HepG2 (cell line): ENCODE measurements around the gene CACNA1G. TPM values are rescaled to one million over a fixed set of nuclear protein-coding genes. Genes with fewer than 3 reads are reported as not detected.

Source experiments
- GFI1 ChIP-seq: sonication (generic); formaldehyde crosslinking; IDR thresholded peaks from 2 replicates; pipeline ENCODE4 v1.5.0; 2020; ENCODE audit warnings: missing genetic modification reagents, mild to moderate bottlenecking, borderline replicate concordance
- HNRNPUL1 ChIP-seq: fragments of 200-400 bp; formaldehyde crosslinking; IDR thresholded peaks from 2 replicates; pipeline ENCODE4 v1.6.1; 2017; ENCODE audit warnings: low read depth, mild to moderate bottlenecking, low read length, moderate library complexity
- HOXA3 ChIP-seq: sonication (generic); formaldehyde crosslinking; IDR thresholded peaks from 2 replicates; pipeline ENCODE4 v1.5.0; 2020; ENCODE audit warnings: missing genetic modification reagents
- KLF11 ChIP-seq: IDR thresholded peaks from 2 replicates; pipeline ENCODE4 v1.6.1; 2016; ENCODE audit warnings: missing compliant biosample characterization
- MTA1 ChIP-seq: sonication (generic); formaldehyde crosslinking; IDR thresholded peaks from 2 replicates; pipeline ENCODE4 v1.4.0; 2020; ENCODE audit warnings: missing genetic modification reagents, mild to moderate bottlenecking, borderline replicate concordance
- NFIB ChIP-seq: sonication (generic); formaldehyde crosslinking; IDR thresholded peaks from 2 replicates; pipeline ENCODE4 v1.9.0; 2021; ENCODE audit warnings: missing genetic modification reagents, mild to moderate bottlenecking, borderline replicate concordance
- NKX3-1 ChIP-seq: sonication (generic); formaldehyde crosslinking; IDR thresholded peaks from 2 replicates; pipeline ENCODE4 v1.5.0; 2020; ENCODE audit warnings: missing genetic modification reagents
- PLSCR1 ChIP-seq: sonication (generic); formaldehyde crosslinking; IDR thresholded peaks from 2 replicates; pipeline ENCODE4 v1.5.0; 2020; ENCODE audit warnings: missing genetic modification reagents, mild to moderate bottlenecking, borderline replicate concordance
- RFXANK ChIP-seq: IDR thresholded peaks from 2 replicates; pipeline ENCODE4 v1.6.1; 2016
- SKIL ChIP-seq: sonication (generic); formaldehyde crosslinking; IDR thresholded peaks from 2 replicates; pipeline ENCODE4 v1.8.0; 2022; ENCODE audit warnings: missing genetic modification reagents, mild to moderate bottlenecking, moderate library complexity, borderline replicate concordance
- SRF ChIP-seq: IDR thresholded peaks from 2 replicates; pipeline ENCODE4 v1.6.1; 2011; ENCODE audit warnings: mild to moderate bottlenecking, low read depth, low read length, moderate library complexity
- TAF15 ChIP-seq: fragments of 200-400 bp; formaldehyde crosslinking; IDR thresholded peaks from one replicate; pipeline ENCODE4 v1.6.1; 2018; ENCODE audit warnings: mild to moderate bottlenecking, low read depth, low read length; ENCODE audit not compliant: poor library complexity, severe bottlenecking
- U2AF1 ChIP-seq: fragments of 200-400 bp; formaldehyde crosslinking; optimal IDR thresholded peaks from 2 replicates; pipeline ENCODE3; 2017; ENCODE audit warnings: mild to moderate bottlenecking, low read depth, low read length
- ZNF142 ChIP-seq: sonication (generic); formaldehyde crosslinking; IDR thresholded peaks from 2 replicates; pipeline ENCODE4 v1.4.0; 2020; ENCODE audit warnings: missing genetic modification reagents
- ZNF33B ChIP-seq: sonication (generic); formaldehyde crosslinking; IDR thresholded peaks from 2 replicates; pipeline ENCODE4 v1.5.1; 2020; ENCODE audit warnings: mild to moderate bottlenecking, missing genetic modification reagents
- ZNF549 ChIP-seq: sonication (generic); formaldehyde crosslinking; IDR thresholded peaks from 2 replicates; pipeline ENCODE4 v1.5.0; 2020; ENCODE audit warnings: missing genetic modification reagents
- ZNF710 ChIP-seq: sonication (generic); formaldehyde crosslinking; IDR thresholded peaks from 2 replicates; pipeline ENCODE4 v1.5.0; 2020; ENCODE audit warnings: mild to moderate bottlenecking, missing genetic modification reagents, borderline replicate concordance
- polyA plus RNA-seq, 8 experiments: library from polyadenylated mRNA; depleted of rRNA in 3 of 8; stranded (reverse) in 7 of 8; unstranded in 1 of 8; fragments of >200 nt; fragmentation: Illumina TruSeq in 4 of 8; extraction: Trizol in 4 of 8; gene quantifications; 2 replicates each; pipeline versions ENCODE4 v1.2.1 to v1.2.3, GENCODE V29; 2011 to 2016; ENCODE audit warnings: low read depth in 4 of 8, missing spikeins in 1 of 8, mixed read lengths in 1 of 8; ENCODE audit not compliant: insufficient read depth in 1 of 8
- total RNA-seq, 5 experiments: library from RNA; depleted of rRNA; stranded (reverse); fragments of >200 nt; fragmentation: Illumina TruSeq; extraction: Trizol; gene quantifications; 2 replicates each; pipeline ENCODE4 v1.2.3, GENCODE V29; 2016; ENCODE audit warnings: low read depth in 1 of 5

Gene CACNA1G
- total and polyA plus RNA-seq, 2 of the 13 experiments (the other 11 are each of a cell fraction or from before 2014, with no cell fraction given), result 0.02 TPM; not detected in 1

GRCh38 chr17:50638966-50639713 lies 78.6 kb downstream of the CACNA1G start (continued):
- TF ChIP-seq HOXA3 (CRISPR knock-in tag) (no peak), TAF15 (no peak), HNRNPUL1 (no peak), KLF11 (no peak), RFXANK (no peak), MTA1 (peak; percentile 19; the same call in 1 of the 2 replicates), SRF (no peak), PLSCR1 (no peak), NKX3-1 (CRISPR knock-in tag) (no peak), NFIB (CRISPR knock-in tag) (no peak), GFI1 (CRISPR knock-in tag) (no peak), U2AF1 (no peak), ZNF549 (no peak), ZNF142 (CRISPR knock-in tag) (no peak), ZNF710 (peak; percentile 61; the same call in 1 of the 2 replicates), ZNF33B (CRISPR knock-in tag) (no peak), SKIL (CRISPR knock-in tag) (no peak)
